Testis (tissue), 2 donors: ENCODE data around the gene PER1.

Experiments
- POLR2A ChIP-seq: fragments of 450-650 bp; IDR thresholded peaks from one replicate; pipeline ENCODE4 v1.6.1; 2017; ENCODE audit warnings: antibody characterized with exemption, mild to moderate bottlenecking, moderate library complexity
- TF ChIP-seq, protein P1 (sequence below), 3 experiments: fragments of 450-650 bp in 2 of 3; fragments of 200-600 bp in 1 of 3; sonication (generic) in 1 of 3; IDR thresholded peaks; one replicate each; pipeline ENCODE4 v1.5.1; 2016 to 2019; ENCODE audit warnings: antibody characterized with exemption in 3 of 3, mild to moderate bottlenecking in 2 of 3, moderate library complexity in 1 of 3

- no peak for TF ChIP-seq POLR2A
- TF ChIP-seq, protein P1, sequence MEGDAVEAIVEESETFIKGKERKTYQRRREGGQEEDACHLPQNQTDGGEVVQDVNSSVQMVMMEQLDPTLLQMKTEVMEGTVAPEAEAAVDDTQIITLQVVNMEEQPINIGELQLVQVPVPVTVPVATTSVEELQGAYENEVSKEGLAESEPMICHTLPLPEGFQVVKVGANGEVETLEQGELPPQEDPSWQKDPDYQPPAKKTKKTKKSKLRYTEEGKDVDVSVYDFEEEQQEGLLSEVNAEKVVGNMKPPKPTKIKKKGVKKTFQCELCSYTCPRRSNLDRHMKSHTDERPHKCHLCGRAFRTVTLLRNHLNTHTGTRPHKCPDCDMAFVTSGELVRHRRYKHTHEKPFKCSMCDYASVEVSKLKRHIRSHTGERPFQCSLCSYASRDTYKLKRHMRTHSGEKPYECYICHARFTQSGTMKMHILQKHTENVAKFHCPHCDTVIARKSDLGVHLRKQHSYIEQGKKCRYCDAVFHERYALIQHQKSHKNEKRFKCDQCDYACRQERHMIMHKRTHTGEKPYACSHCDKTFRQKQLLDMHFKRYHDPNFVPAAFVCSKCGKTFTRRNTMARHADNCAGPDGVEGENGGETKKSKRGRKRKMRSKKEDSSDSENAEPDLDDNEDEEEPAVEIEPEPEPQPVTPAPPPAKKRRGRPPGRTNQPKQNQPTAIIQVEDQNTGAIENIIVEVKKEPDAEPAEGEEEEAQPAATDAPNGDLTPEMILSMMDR (IDR thresholded peaks at IDR 0.05), result no peak
Observed at GRCh38 chr17:8140065-8141029, 11.9 kb downstream of the PER1 start.
